Spleen (tissue), 11 donors: ENCODE data around the gene SCYGR1. TPM values are rescaled to one million over a fixed set of nuclear protein-coding genes. Genes with fewer than 3 reads are reported as not detected.
A peak's percentile ranks its signal among the peaks of the same experiment; 100 is the strongest.

Experiments used
- DNase-seq: peaks from one replicate; pipeline ENCODE4 v3.0.0-alpha.2; 2020
- H3K27ac ChIP-seq, 8 donors: fragments of 200-600 bp; sonication (generic) in 7 of 8; 1 replicate in 4 of 8; 2 replicates in 4 of 8; pipeline versions ENCODE4 v1.5.0 to v1.8.0; 2016 to 2021; ENCODE audit warnings: inconsistent platforms in 4 of 8, mild to moderate bottlenecking in 4 of 8, moderate library complexity in 1 of 8
- H3K27me3 ChIP-seq, 7 donors: fragments of 200-600 bp; sonication (generic) in 6 of 7; replicated peaks in 1 of 7; 1 replicate in 4 of 7; 2 replicates in 3 of 7; pipeline versions ENCODE4 v1.5.0 to v1.8.0; 2016 to 2021; ENCODE audit warnings: inconsistent platforms in 3 of 7, mild to moderate bottlenecking in 1 of 7
- H3K36me3 ChIP-seq, 6 donors: fragments of 200-600 bp; sonication (generic) in 5 of 6; 1 replicate in 4 of 6; 2 replicates in 2 of 6; pipeline versions ENCODE4 v1.5.0 to v1.8.0; 2016 to 2021; ENCODE audit warnings: inconsistent platforms in 2 of 6
- H3K4me1 ChIP-seq, 6 donors: fragments of 200-600 bp; sonication (generic) in 5 of 6; 1 replicate in 3 of 6; 2 replicates in 3 of 6; pipeline versions ENCODE4 v1.5.0 to v1.8.0; 2016 to 2021; ENCODE audit warnings: inconsistent platforms in 3 of 6
- H3K4me3 ChIP-seq, 8 donors: fragments of 200-600 bp; sonication (generic) in 7 of 8; 1 replicate in 4 of 8; 2 replicates in 4 of 8; pipeline versions ENCODE4 v1.5.0 to v1.8.0; 2016 to 2021; ENCODE audit warnings: inconsistent platforms in 4 of 8, mild to moderate bottlenecking in 4 of 8, moderate library complexity in 2 of 8
- H3K9me3 ChIP-seq, 8 donors: fragments of 200-600 bp; sonication (generic) in 7 of 8; 1 replicate in 4 of 8; 2 replicates in 4 of 8; pipeline versions ENCODE4 v1.5.0 to v1.8.0; 2016 to 2021; ENCODE audit warnings: inconsistent platforms in 4 of 8
- CTCF ChIP-seq, 11 experiments: fragments of 200-600 bp in 7 of 11; fragments of 450-650 bp in 4 of 11; sonication (generic) in 4 of 11; IDR thresholded peaks in 8 of 11; conservative IDR thresholded peaks in 3 of 11; 1 replicate in 7 of 11; 2 replicates in 4 of 11; pipeline versions ENCODE4 v1.4.0 to v1.8.0; 2016 to 2021; ENCODE audit warnings: antibody characterized with exemption in 11 of 11, inconsistent platforms in 4 of 11, mild to moderate bottlenecking in 1 of 11
- POLR2A ChIP-seq, 3 donors: fragments of 450-650 bp; IDR thresholded peaks; one replicate each; pipeline ENCODE4 v1.5.1; 2017; ENCODE audit warnings: antibody characterized with exemption in 3 of 3, mild to moderate bottlenecking in 1 of 3
- POLR2AphosphoS5 ChIP-seq, 3 donors: sonication (generic); formaldehyde crosslinking; IDR thresholded peaks; one replicate each; pipeline ENCODE4 v1.5.1; 2017; ENCODE audit warnings: antibody characterized with exemption in 3 of 3
- WGBS, 5 donors: extraction: QIAGEN DNeasy Blood & Tissue Kit in 3 of 5; methylation state at CpG; one replicate each; pipeline versions ENCODE4 v1.1.5 to v1.1.7; 2013 to 2018; 5-methylcytosine and 5-hydroxymethylcytosine counted together
- intact Hi-C: fragments of 100-400 bp; cut with DNase I; formaldehyde crosslinking; loops from one replicate; pipeline ENCODE4 v1.15.0; 2023; ENCODE audit warnings: low total_unique reads
- polyA plus RNA-seq, 3 donors: library from polyadenylated mRNA; stranded (reverse); fragments of 200-250 nt; gene quantifications; one replicate each; pipeline ENCODE4 v1.2.1, GENCODE V29; 2013
- total RNA-seq, 7 donors: library from RNA; depleted of rRNA in 3 of 7; stranded (reverse); fragments of >200 nt in 3 of 7; fragmentation: NEBNext Ultra II Directional in 4 of 7; extraction: Animal tissue kit (Norgen Biotek cat#: 25700) in 4 of 7; gene quantifications; one replicate each; pipeline versions ENCODE4 v1.1.0 to v1.2.1, GENCODE V29; 2016 to 2021
- donor health status: healthy with polysubstance abuse.
- donor health status: DM: no; HTN: no; CAD: no; lungs with moderate emphysema.
- donor health status: DM: no; HTN: no; CAD: no.
- donor health status: Bipolar disorder and iron deficiency.
- donor health status: healthy.
- donor health status: DM: no; HTN: no; CAD: no.
- donor health status: DM: yes; HTN: yes; CAD: no.

Gene SCYGR1
- total and polyA plus RNA-seq, 10 donors, result not detected

- 87 to 93% (median 89%) methylated on average over 5 of the region's 5 CpGs for WGBS, 5 donors
- intact Hi-C loops, result no loop called here
- H3K27ac ChIP-seq, result peak overlapping the region in 2 of 8 donors; percentile 83 to 89
- no peaks in the 10 kb centered on the region for H3K27me3 ChIP-seq
- no peak overlapping the region for H3K4me3 ChIP-seq
- H3K36me3 ChIP-seq, result no peaks in the 10 kb centered on the region
- TF ChIP-seq CTCF (IDR thresholded peaks at IDR 0.05 in 8 of 11, conservative IDR thresholded peaks at IDR 0.05 in 3 of 11) (no peak), POLR2AphosphoS5 (IDR thresholded peaks at IDR 0.05) (no peak), POLR2A (IDR thresholded peaks at IDR 0.05) (no peak)
- DNase-seq, result no peak
- peaks cover 0 to 80% (median 22%) of the 10 kb centered on the region in 6 donors for H3K4me1 ChIP-seq
- no peaks in the 10 kb centered on the region for H3K9me3 ChIP-seq
Observed at GRCh38 chr2:227412877-227413276, 25.1 kb upstream of the SCYGR1 start.

GRCh38 chr2:227411990-227412350, 24.2 kb upstream of the SCYGR1 start:
- 88 to 96% (median 91%) methylated on average over 3 of the region's 3 CpGs for WGBS, 5 donors
- H3K4me3 ChIP-seq, result no peak overlapping the region
- peaks cover 0 to 81% (median 27%) of the 10 kb centered on the region in 6 donors for H3K4me1 ChIP-seq
- no peaks in the 10 kb centered on the region for H3K9me3 ChIP-seq
- H3K36me3 ChIP-seq, result no peaks in the 10 kb centered on the region
- H3K27me3 ChIP-seq, result no peaks in the 10 kb centered on the region
- H3K27ac ChIP-seq, result peak overlapping the region in 2 of 8 donors; percentile 83 to 89
- DNase-seq, result no peak
- intact Hi-C loops, result no loop called here
- TF ChIP-seq POLR2A (IDR thresholded peaks at IDR 0.05) (no peak), CTCF (IDR thresholded peaks at IDR 0.05 in 8 of 11, conservative IDR thresholded peaks at IDR 0.05 in 3 of 11) (no peak), POLR2AphosphoS5 (IDR thresholded peaks at IDR 0.05) (no peak)

- no peaks in the 10 kb centered on the region for H3K27me3 ChIP-seq
- WGBS, 5 donors, result 77 to 83% (median 79%) methylated on average over 9 of the region's 9 CpGs
- H3K4me3 ChIP-seq, result no peak overlapping the region
- H3K9me3 ChIP-seq, result no peaks in the 10 kb centered on the region
- peak overlapping the region in 1 of 8 donors; percentile 32 for H3K27ac ChIP-seq
- intact Hi-C loops, result no loop called here
- no peaks in the 10 kb centered on the region for H3K36me3 ChIP-seq
- no peak for TF ChIP-seq CTCF (IDR thresholded peaks at IDR 0.05 in 8 of 11, conservative IDR thresholded peaks at IDR 0.05 in 3 of 11)
- peaks cover 2 to 81% (median 30%) of the 10 kb centered on the region in 6 donors for H3K4me1 ChIP-seq
- no peak for DNase-seq
Observed at GRCh38 chr2:227411320-227411989, 23.7 kb upstream of the SCYGR1 start.

GRCh38 chr2:227410191-227410590, 22.4 kb upstream of the SCYGR1 start:
- H3K9me3 ChIP-seq, result no peaks in the 10 kb centered on the region
- no peak overlapping the region for H3K27ac ChIP-seq
- H3K36me3 ChIP-seq, result no peaks in the 10 kb centered on the region
- WGBS, 5 donors, result 78 to 86% (median 84%) methylated on average over 3 of the region's 3 CpGs
- no peaks in the 10 kb centered on the region for H3K27me3 ChIP-seq
- no peak for DNase-seq
- TF ChIP-seq POLR2AphosphoS5 (IDR thresholded peaks at IDR 0.05) (no peak), CTCF (IDR thresholded peaks at IDR 0.05 in 8 of 11, conservative IDR thresholded peaks at IDR 0.05 in 3 of 11) (no peak), POLR2A (IDR thresholded peaks at IDR 0.05) (no peak)
- peaks cover 8 to 82% (median 31%) of the 10 kb centered on the region in 6 donors for H3K4me1 ChIP-seq
- intact Hi-C loops, result no loop called here
- no peak overlapping the region for H3K4me3 ChIP-seq
